Measurements from ENCODE around the gene SCD. TPM values are rescaled to one million over a fixed set of nuclear protein-coding genes. Genes with fewer than 3 reads are reported as not detected.

SCD gene
- total RNA-seq, 1 donor from 2014 or later, result 113 TPM

GRCh38 chr10:100328198-100328597 lies 18.8 kb upstream of the SCD start:
- TF ChIP-seq CTCF (conservative IDR thresholded peaks at IDR 0.05; ENCODE audit: low read depth, low read length), result no peak
- H3K4me3 ChIP-seq (ENCODE audit: low read depth, low read length), result no peak overlapping the region

GRCh38 chr10:100330079-100330478 lies 17.0 kb upstream of the SCD start, which contains the start of gene PKD2L1:
PKD2L1 (minus strand) TSS chr10:100330228; CDS start chr10:100330103, 125 bp downstream.
- DNase-seq (ENCODE audit: low read depth), result no peak
- TF ChIP-seq CTCF (conservative IDR thresholded peaks at IDR 0.05; ENCODE audit: low read depth, low read length), result no peak
- H3K4me3 ChIP-seq (ENCODE audit: low read depth, low read length), result no peak within 1 kb of the TSS

More at GRCh38 chr10:100328198-100328597, 18.8 kb upstream of the SCD start:
- DNase-seq (ENCODE audit: low read depth), result no peak

GRCh38 chr10:100333106-100333505 lies 13.9 kb upstream of the SCD start:
- H3K4me3 ChIP-seq (ENCODE audit: low read depth, low read length), result no peak overlapping the region
- DNase-seq (ENCODE audit: low read depth), result no peak
- no peak for TF ChIP-seq CTCF (conservative IDR thresholded peaks at IDR 0.05; ENCODE audit: low read depth, low read length)

- no peak for TF ChIP-seq CTCF (conservative IDR thresholded peaks at IDR 0.05; ENCODE audit: low read depth, low read length)
- no peak overlapping the region for H3K4me3 ChIP-seq (ENCODE audit: low read depth, low read length)
- DNase-seq (ENCODE audit: low read depth), result no peak
These were observed 13.2 kb upstream of the SCD start for GRCh38 chr10:100333661-100334440.

GRCh38 chr10:100334762-100335161 lies 12.3 kb upstream of the SCD start:
- TF ChIP-seq CTCF (conservative IDR thresholded peaks at IDR 0.05; ENCODE audit: low read depth, low read length), result no peak
- DNase-seq (ENCODE audit: low read depth), result no peak

GRCh38 chr10:100338434-100339036 lies 8.5 kb upstream of the SCD start:
- TF ChIP-seq CTCF (conservative IDR thresholded peaks at IDR 0.05; ENCODE audit: low read depth, low read length), result peak; percentile 97
- no peak for DNase-seq (ENCODE audit: low read depth)
- H3K4me3 ChIP-seq (ENCODE audit: low read depth, low read length), result no peak overlapping the region

More at GRCh38 chr10:100334762-100335161, 12.3 kb upstream of the SCD start:
- no peak overlapping the region for H3K4me3 ChIP-seq (ENCODE audit: low read depth, low read length)

Measured in epithelial cell of proximal tubule (primary cell).